GM12878 (cell line): Measurements from ENCODE around the gene DEPDC1B. TPM values are rescaled to one million over a fixed set of nuclear protein-coding genes. Genes with fewer than 3 reads are reported as not detected.

Source experiments
- ASH2L ChIP-seq: fragments of 300-600, 200-600 bp; sonication (generic); IDR thresholded peaks from 2 replicates; pipeline ENCODE4 v1.6.1; 2017; ENCODE audit warnings: low read depth, mild to moderate bottlenecking, borderline replicate concordance
- ATF3 ChIP-seq: IDR thresholded peaks from 2 replicates; pipeline ENCODE4 v1.6.1; 2011; ENCODE audit warnings: low read depth, mild to moderate bottlenecking, low read length, moderate library complexity, borderline replicate concordance; ENCODE audit errors: extremely low read depth
- BCLAF1 ChIP-seq: fragments of 450-650 bp; IDR thresholded peaks from 2 replicates; pipeline ENCODE4 v1.6.1; 2017; ENCODE audit warnings: antibody characterized with exemption, mild to moderate bottlenecking, moderate library complexity
- BMI1 ChIP-seq: fragments of 450-650 bp; IDR thresholded peaks from 2 replicates; pipeline ENCODE4 v1.6.1; 2016; ENCODE audit warnings: mild to moderate bottlenecking, moderate library complexity, borderline replicate concordance
- CEBPZ ChIP-seq: fragments of 150-350 bp; IDR thresholded peaks from 2 replicates; pipeline ENCODE4 v1.6.1; 2016; ENCODE audit warnings: low read depth, low read length
- CHD4 ChIP-seq: fragments of 200-600 bp; sonication (generic); IDR thresholded peaks from 2 replicates; pipeline ENCODE4 v1.6.1; 2016; ENCODE audit warnings: mild to moderate bottlenecking
- DPF2 ChIP-seq: fragments of 450-650 bp; IDR thresholded peaks from 2 replicates; pipeline ENCODE4 v1.6.1; 2017; ENCODE audit warnings: mild to moderate bottlenecking
- IRF3 ChIP-seq: fragments of 450-650 bp; IDR thresholded peaks from 2 replicates; pipeline ENCODE4 v1.6.1; 2014; ENCODE audit warnings: mild to moderate bottlenecking
- MAX ChIP-seq: IDR thresholded peaks from 2 replicates; pipeline ENCODE4 v1.6.1; 2012; ENCODE audit warnings: low read depth, low read length, improper control_type of control experiment
- PBX3 ChIP-seq: IDR thresholded peaks from 2 replicates; pipeline ENCODE4 v1.6.1; 2011; ENCODE audit warnings: mild to moderate bottlenecking, low read depth, low read length, moderate library complexity; ENCODE audit not compliant: insufficient replicate concordance
- POU2F2 ChIP-seq: IDR thresholded peaks from 3 replicates; pipeline ENCODE4 v1.6.1; 2011; ENCODE audit warnings: low read depth, mild to moderate bottlenecking, low read length, borderline replicate concordance
- SUZ12 ChIP-seq: fragments of 200-600 bp; sonication (generic); IDR thresholded peaks from one replicate; pipeline ENCODE4 v1.6.1; 2018; ENCODE audit warnings: antibody characterized with exemption, mild to moderate bottlenecking; ENCODE audit not compliant: unreplicated experiment
- ZBTB33 ChIP-seq: fragments of 450-650 bp; IDR thresholded peaks from 2 replicates; pipeline ENCODE4 v1.6.1; 2017; ENCODE audit warnings: mild to moderate bottlenecking
- ZNF274 ChIP-seq: IDR thresholded peaks from one replicate; pipeline ENCODE4 v1.8.0; 2011; ENCODE audit not compliant: insufficient read length, insufficient read depth
- polyA plus RNA-seq, 11 experiments: library from polyadenylated mRNA; depleted of rRNA in 4 of 11; unstranded in 6 of 11; stranded (reverse) in 5 of 11; fragments of >200 nt; fragmentation: Nextera tagmentation in 4 of 11; fragmentation: Illumina TruSeq in 1 of 11; extraction: Ambion mirVana in 4 of 11; extraction: Trizol in 1 of 11; gene quantifications; 1 replicate in 1 of 11; 2 replicates in 10 of 11; pipeline versions ENCODE4 v1.2.1 to v1.2.3, GENCODE V29; 2011 to 2016; ENCODE audit warnings: inconsistent platforms in 2 of 11, missing spikeins in 2 of 11, low read depth in 1 of 11
- total RNA-seq, 4 experiments: library from RNA; depleted of rRNA in 3 of 4; stranded (reverse); fragments of >200 nt in 3 of 4; fragmentation: Illumina TruSeq in 1 of 4; extraction: Trizol in 1 of 4; gene quantifications; 2 replicates each; pipeline versions ENCODE4 v1.2.1 to v1.2.3, GENCODE V29; 2013 to 2021

DEPDC1B gene
- total and polyA plus RNA-seq, 10 of the 15 experiments (the other 5 are each of a cell fraction or from before 2014, with no cell fraction given): 29.7 to 56.5 (median 35.5) TPM

GRCh38 chr5:60699609-60700415 is at the start of gene DEPDC1B (continued):
- TF ChIP-seq CEBPZ: no peak
- TF ChIP-seq CHD4: no peak
- TF ChIP-seq MAX: peak; percentile 64
- TF ChIP-seq SUZ12: no peak
- TF ChIP-seq BMI1: no peak
- peak; percentile 67 for TF ChIP-seq POU2F2
- TF ChIP-seq ASH2L: no peak; the same call in 1 of the 2 replicates
- TF ChIP-seq IRF3: no peak; the same call in 1 of the 2 replicates
- no peak for TF ChIP-seq BCLAF1
- no peak for TF ChIP-seq ZBTB33
- TF ChIP-seq ZNF274: no peak
- peak; percentile 42; the same call in 1 of the 2 replicates for TF ChIP-seq DPF2
- peak; percentile 79 for TF ChIP-seq PBX3
- no peak for TF ChIP-seq ATF3
